ENCODE measurements around the gene INPP5J.

GRCh38 chr22:31122532-31123291, at the start of gene INPP5J:
- no peak for TF ChIP-seq HMG20B (CRISPR knock-in tag; IDR thresholded peaks at IDR 0.05)
- no peak for TF ChIP-seq HDAC2 (IDR thresholded peaks at IDR 0.05)
- TF ChIP-seq ZNF280B (CRISPR knock-in tag; IDR thresholded peaks at IDR 0.05) = no peak
- no peak for TF ChIP-seq CTCF (IDR thresholded peaks at IDR 0.05 in 2 of 3, conservative IDR thresholded peaks at IDR 0.05 in 1 of 3; ENCODE audit: insufficient read depth in 2 of 3, low read depth in 1 of 3, low read length in 3 of 3)
- TF ChIP-seq POLR2A (conservative IDR thresholded peaks at IDR 0.05) = no peak
- no peak for TF ChIP-seq RBM22 (IDR thresholded peaks at IDR 0.05; ENCODE audit: low read depth, low read length, poor library complexity, severe bottlenecking)
- no peak for TF ChIP-seq ZNF785 (CRISPR knock-in tag; IDR thresholded peaks at IDR 0.05)
